Kidney glomerular epithelial cell (primary cell): ENCODE data around the gene NEAT1.

Experiments used
- DNase-seq: peaks from one replicate; lab custom pipeline; 2025; lab: John Stamatoyannopoulos, UW

NEAT1 gene

DNA sequence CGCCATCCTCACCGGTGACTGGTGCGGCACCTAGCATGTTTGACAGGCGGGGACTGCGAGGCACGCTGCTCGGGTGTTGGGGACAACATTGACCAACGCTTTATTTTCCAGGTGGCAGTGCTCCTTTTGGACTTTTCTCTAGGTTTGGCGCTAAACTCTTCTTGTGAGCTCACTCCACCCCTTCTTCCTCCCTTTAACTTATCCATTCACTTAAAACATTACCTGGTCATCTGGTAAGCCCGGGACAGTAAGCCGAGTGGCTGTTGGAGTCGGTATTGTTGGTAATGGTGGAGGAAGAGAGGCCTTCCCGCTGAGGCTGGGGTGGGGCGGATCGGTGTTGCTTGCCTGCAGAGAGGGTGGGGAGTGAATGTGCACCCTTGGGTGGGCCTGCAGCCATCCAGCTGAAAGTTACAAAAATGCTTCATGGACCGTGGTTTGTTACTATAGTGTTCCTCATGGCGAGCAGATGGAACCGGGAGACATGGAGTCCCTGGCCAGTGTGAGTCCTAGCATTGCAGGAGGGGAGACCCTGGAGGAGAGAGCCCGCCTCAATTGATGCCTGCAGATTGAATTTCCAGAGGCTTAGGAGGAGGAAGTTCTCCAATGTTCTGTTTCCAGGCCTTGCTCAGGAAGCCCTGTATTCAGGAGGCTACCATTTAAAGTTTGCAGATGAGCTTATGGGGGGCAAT, 1.1 kb downstream of the NEAT1 start:
- no peak for DNase-seq

DNA sequence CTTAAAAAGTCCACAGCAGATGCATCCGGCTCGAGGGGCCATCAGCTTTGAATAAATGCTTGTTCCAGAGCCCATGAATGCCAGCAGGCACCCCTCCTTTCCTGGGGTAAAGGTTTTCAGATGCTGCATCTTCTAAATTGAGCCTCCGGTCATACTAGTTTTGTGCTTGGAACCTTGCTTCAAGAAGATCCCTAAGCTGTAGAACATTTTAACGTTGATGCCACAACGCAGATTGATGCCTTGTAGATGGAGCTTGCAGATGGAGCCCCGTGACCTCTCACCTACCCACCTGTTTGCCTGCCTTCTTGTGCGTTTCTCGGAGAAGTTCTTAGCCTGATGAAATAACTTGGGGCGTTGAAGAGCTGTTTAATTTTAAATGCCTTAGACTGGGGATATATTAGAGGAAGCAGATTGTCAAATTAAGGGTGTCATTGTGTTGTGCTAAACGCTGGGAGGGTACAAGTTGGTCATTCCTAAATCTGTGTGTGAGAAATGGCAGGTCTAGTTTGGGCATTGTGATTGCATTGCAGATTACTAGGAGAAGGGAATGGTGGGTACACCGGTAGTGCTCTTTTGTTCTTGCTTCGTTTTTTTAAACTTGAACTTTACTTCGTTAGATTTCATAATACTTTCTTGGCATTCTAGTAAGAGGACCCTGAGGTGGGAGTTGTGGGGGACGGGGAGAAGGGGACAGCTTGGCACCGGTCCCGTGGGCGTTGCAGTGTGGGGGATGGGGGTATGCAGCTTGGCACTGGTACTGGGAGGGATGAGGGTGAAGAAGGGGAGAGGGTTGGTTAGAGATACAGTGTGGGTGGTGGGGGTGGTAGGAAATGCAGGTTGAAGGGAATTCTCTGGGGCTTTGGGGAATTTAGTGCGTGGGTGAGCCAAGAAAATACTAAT, 1.9 kb downstream of the NEAT1 start:
- DNase-seq, result no peak

DNA sequence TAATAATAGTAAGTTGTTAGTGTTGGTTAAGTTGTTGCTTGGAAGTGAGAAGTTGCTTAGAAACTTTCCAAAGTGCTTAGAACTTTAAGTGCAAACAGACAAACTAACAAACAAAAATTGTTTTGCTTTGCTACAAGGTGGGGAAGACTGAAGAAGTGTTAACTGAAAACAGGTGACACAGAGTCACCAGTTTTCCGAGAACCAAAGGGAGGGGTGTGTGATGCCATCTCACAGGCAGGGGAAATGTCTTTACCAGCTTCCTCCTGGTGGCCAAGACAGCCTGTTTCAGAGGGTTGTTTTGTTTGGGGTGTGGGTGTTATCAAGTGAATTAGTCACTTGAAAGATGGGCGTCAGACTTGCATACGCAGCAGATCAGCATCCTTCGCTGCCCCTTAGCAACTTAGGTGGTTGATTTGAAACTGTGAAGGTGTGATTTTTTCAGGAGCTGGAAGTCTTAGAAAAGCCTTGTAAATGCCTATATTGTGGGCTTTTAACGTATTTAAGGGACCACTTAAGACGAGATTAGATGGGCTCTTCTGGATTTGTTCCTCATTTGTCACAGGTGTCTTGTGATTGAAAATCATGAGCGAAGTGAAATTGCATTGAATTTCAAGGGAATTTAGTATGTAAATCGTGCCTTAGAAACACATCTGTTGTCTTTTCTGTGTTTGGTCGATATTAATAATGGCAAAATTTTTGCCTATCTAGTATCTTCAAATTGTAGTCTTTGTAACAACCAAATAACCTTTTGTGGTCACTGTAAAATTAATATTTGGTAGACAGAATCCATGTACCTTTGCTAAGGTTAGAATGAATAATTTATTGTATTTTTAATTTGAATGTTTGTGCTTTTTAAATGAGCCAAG, 2.7 kb downstream of the NEAT1 start:
- DNase-seq, result no peak

DNA sequence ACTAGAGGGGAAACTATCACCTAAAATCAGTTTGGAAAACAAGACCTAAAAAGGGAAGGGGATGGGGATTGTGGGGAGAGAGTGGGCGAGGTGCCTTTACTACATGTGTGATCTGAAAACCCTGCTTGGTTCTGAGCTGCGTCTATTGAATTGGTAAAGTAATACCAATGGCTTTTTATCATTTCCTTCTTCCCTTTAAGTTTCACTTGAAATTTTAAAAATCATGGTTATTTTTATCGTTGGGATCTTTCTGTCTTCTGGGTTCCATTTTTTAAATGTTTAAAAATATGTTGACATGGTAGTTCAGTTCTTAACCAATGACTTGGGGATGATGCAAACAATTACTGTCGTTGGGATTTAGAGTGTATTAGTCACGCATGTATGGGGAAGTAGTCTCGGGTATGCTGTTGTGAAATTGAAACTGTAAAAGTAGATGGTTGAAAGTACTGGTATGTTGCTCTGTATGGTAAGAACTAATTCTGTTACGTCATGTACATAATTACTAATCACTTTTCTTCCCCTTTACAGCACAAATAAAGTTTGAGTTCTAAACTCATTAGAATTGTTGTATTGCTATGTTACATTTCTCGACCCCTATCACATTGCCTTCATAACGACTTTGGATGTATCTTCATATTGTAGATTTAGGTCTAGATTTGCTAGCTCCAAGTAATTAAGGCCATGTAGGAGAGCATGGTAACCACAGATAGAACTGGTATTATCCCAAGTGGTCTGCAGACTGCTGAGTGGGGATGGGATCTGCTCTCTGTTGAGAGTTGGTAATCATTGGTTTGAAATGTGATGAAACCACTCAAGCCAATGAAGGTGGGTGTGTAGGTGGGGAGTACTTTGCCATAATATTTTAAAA, 3.6 kb downstream of the NEAT1 start:
- no peak for DNase-seq

DNA sequence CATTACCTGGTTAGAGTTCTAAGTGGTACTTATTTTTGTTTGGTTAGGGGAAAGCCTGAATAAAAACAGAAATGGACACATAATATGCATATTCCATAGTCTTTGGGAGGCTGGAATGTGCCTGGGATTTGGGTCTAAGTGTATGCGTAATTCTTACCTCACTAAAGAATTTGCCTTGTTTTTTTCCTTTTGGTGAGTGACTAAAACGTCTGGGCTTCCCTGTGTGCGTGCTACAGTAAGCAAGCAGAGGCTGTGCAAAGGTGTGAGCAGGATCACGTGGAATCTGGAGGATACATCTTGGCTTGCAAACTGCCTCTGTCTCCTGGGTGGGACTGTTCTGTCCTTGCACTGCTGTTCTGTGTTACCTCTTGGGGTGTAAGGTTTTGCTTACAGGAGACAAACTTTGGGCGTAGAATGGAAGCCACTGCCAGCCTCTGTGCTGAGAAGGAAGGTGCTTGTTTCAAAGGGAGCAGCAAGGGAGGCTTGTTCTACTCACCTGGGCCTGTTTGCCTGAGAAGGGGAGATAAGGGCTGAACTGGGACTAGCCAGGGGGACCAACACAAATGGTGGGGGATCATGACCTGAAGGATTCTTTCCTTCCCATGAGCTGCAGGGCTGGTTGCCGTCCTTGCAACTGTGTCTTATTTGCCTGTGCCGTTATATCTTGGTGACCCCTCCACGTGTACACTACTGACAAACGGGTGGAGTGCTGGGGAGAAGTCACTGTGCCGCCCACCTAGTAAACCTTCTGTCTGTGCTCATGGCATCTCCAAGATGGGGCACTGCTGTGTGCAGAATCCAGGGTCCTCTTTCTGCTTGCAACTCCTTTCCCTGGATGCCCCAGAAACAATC, 4.5 kb downstream of the NEAT1 start:
- DNase-seq, result no peak

DNA sequence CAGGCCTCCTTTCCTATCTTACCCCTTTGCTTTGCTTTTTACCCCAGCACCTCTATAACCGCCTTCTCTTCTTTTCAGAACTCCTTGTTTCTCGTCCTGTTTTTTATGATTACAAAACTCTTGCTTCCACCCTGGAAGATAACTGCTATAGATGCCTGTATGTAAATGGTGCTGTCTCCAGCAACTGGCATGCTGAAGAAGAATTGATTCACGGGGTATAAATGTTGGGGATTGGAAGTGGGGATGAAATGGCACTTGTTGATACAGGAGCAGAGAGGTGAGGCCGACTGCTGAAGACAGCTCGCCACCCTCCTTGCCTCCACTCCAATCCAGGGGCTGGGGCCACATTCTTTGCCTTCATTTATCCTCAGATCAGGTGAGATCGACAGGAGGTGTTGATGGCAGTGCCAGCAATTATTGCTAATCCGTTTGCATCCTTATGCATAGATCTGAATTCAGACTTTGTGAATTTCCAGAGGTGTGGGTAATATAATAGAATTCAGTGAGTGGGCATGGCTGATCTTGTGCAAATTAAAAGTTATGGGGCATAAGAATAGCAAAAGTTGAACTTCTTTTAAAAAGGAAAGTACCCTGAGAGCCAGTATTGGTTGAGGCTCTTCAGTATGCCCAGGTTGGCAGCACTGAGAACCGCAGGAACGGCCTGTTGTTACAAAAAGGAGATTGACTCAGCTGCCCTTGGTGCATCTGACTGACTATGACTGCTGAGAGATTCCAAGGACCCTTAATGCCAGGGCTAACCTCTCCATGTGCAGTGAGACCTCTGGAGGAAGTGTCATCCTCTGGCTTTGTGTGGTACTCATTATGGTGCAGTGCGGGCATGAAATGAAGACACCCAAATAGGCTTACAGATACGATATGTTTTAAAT, 5.3 kb downstream of the NEAT1 start:
- DNase-seq, result no peak

DNA sequence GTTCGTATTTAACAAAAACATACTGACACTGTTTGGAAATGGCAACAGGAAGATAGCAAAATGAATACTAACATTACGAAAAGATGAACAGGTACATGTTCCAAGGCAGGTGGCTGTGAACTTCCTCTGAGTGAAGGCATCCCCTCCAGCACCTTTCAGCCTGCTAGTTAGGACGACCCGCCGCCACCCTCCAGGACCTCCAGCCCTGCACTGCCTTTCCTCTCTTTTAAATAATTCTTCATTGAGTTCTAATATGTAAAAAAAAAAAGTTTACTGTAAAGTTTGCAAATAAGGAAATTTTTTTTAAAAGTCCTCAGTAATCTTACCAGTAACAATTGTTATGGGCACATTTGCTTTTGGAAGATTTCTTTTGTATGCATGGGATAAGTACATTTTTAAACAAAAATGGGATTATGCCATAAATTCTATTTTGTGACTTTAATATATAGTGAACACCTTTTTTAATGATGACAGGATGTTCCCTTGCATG, 6.0 kb downstream of the NEAT1 start:
- no peak for DNase-seq

DNA sequence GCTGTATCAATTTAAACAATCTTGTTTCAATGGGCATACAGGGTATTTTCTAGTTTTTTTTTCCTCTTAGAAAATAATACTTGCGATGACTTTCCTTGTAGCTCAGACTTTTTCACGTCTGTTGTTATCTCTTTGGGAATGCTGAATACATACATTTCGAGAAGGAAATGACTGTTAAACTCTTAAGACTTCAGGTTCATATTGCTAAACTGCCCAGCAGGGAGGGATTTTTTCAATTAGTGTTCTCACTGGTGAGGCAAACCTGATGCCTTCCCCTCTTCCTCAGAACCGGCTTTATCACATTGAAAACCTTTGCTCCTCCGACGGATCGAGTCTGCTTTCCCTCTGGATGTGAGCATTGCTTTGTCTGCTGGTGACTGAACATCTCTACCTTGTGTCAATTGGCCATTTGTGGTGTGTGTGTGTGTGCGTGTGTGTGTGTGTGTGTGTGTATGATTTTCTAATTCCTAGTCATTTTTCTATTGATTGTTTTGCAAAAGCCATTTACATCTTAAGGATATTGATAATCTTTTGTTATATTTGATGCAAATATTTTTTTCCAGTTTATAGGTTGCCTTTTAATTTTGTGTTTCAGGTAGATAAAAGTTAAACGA, 6.6 kb downstream of the NEAT1 start:
- DNase-seq, result no peak

DNA sequence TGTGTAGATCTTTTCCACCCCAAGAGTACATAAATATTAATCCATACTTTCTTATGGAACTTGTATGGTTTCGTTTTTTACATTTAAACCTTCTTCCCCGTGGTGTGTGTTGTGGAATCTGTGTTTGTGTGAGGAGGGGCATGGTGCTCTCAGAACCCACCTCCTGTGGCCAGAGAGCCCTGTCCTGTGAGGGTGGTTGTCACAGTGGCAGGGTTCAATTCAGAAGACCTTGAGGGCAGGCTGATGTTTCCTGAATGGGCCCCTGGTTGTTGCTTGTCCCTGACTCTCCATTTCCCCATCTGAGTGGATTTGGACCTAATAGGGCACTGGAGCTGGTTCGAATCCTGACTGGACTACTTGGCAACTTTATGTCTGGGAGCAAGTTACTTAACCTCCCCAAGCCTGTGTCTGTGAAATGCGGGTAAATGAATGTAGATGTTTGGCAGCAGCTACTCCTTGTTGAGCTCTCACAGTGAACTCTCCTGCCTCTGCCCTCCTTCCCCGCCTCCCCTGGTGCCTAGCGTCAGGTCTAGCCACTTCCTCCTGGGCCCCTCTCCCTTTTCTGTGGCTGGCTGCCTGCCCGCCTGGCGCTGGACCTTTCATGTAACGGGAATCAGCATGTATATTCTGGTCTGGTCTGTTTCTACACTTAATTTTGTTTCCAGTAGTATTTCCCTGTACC, 7.3 kb downstream of the NEAT1 start:
- DNase-seq, result no peak

DNA sequence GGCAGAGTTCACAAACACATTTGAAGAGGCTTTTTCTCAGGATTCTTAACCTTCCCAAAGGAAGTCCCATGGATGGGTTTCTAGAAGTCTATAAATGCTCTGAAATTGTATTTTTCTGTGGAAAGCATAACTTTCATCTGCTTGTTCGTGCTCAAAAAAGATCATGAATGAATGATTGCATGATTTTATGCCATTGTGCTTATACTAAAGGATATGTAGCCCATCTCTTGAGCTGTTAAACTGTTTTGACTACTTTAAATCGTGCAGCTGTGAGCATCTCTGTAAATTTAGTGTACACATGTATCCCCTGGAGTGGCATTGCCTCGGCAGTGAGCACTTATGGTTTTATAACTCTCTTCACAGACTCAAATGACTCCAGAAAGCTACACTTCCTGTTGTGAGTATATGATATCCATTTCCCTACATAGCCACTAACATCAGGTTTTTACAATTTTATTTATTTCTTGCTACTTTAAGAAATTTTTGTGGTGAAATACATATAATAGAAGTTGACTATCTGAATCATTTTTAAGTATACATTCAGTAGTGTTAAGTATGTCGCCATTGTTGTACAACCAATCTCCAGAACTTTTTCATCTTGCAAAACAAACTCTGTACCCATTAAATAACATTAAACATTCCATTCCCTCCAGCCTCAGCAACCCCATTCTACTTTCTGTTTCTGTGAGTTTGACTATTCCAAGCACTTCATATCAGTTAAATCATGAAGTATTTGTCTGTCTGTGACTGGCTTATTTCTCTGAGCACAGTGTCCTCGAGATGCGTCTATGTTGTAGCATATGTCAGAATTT, 8.0 kb downstream of the NEAT1 start:
- DNase-seq, result no peak

DNA sequence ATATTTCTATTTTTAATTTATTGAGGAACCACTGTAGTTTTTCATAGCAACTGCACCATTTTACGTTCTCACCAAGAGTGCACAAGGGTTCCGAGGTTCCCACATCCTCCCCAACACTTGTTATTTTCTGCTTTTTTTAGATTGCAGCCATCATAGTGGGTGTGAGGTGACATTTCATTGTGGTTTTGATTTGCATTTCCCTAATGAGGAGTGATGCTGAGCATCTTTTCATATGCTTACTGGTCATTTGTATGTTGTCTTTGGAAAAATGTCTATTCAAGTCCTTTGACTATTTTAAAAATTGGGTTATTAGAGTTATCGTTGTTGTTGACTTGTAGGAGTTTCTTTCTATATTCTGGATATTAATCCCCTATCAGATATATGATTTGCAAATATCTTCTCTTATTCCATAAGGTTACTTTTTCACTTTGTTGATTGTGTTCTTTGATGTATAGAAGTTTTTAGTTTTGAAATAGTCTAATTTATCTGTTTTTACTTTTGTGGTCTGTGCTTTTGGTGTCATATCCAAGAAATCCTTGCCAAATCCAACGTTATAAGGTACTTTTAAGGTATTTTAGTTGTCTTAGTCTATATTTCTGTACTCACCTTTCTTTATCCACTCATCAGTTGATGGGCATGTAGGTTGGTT, 9.0 kb downstream of the NEAT1 start:
- DNase-seq, result no peak

DNA sequence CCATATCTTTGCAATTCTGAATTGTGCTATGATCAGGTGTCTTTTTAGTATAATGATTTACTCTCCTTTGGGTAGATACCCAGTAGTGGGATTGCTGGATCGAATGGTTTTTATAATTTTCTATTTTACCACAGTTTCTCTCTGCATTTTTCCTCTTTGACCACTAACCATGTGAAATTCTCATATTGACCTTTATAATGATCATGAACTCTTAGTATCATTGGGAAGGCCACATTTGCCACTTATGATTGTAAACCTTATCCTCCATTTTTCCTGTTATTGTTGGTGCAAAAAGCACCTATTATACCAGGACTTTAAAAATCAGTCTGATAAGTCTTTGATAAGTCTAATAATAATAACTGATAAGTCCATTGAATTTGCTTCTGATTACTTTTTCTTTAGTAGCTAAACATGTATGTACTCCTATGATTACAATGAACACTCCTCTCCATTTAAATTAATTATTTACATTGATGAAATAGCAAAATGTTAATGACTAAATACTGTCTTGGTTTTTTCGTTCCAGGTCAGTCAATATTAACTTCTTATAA, 9.6 kb downstream of the NEAT1 start:
- no peak for DNase-seq

DNA sequence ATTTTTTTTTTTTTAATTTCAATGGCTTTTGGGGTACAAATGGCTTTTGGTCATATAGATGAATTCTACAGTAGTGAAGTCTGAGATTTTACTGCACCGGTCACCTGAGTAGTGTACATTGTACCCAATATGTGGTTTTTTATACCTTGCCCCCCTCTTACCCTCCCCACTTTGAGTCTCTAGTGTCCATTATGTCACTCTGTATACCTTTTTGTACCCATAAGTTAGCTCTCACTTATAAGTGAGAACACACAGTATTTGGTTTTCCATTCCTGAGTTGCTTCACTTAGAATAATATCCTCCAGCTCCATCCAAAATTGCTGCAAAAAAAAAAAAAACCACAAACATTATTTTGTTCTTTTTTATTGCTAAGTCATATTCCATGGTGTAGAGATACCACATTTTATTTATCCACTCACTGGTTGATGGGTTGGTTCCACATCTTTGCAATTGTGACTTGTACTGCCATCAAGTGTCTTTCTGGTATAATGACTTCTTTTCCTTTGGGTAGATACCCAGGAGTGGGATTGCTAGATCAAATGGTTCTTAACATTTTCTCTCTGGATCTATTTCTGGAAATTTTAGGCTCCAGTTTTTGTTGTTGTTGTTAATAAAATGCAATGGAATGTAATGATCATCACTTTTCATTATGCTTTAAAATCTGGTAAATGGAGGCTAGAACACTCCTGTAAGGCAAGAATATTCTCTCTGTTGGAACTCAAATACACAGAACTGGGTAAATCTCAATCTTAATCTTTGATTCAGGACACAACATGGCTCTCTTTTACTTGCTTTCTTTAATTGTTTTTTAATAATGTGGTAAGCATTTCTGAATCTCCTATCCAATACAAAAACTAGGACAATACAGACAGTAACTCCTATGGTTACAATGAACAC, 10.3 kb downstream of the NEAT1 start:
- DNase-seq, result no peak

DNA sequence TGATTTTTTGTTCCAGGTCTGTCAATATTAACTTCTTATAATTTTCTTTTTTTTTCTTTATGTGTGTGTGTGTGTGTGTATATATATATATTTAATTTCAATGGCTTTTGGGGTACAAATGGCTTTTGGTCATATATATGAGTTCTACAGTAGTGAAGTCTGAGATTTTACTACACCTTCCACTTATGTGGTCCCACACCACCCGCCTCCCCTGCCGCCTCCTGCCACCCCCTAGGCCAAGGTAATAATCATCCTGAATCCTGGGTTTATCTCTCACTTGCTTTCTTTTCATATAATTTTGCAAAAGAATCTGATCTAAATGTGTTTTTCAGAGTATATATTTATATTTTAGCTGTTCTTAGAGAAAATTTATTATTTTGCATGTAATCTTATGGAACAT, 11.1 kb downstream of the NEAT1 start:
- no peak for DNase-seq

DNA sequence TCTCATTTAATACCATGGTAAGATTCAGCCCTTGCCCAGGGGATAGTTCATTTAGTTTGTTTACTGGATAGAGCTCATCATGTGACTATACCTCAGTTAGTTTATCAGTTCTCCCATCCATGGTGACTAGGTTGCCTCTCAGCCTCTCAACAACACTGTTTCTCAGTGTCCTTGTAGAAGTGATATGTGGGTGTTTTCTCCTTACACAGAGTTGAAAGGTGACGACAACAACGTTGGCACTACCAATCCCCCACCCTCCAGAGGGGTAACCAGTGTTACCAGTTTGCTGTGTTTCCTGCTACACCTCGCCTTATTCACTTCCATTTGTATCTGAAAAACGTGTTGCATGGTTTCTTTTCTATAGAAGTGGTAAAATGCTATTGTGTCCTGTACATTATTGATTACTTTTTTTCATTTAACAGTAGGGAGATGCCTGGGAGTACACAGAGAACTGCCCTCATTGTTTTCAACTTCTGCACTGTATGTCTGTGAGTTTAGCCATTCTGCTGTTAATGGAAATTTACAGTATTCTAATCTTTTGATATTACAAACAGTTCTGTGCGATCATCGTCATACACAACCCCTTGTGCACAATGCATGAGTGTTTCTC, 11.6 kb downstream of the NEAT1 start:
- DNase-seq, result no peak
